IMR-90 (cell line): ENCODE results near the gene MOXD1.

Experiments
- CTCF ChIP-seq: conservative IDR thresholded peaks from 2 replicates; pipeline ENCODE4 v1.5.1; 2012; ENCODE audit warnings: mild to moderate bottlenecking, low read depth, low read length, improper control_type of control experiment
- MXI1 ChIP-seq: IDR thresholded peaks from 2 replicates; pipeline ENCODE4 v1.6.1; 2012; ENCODE audit warnings: low read depth, mild to moderate bottlenecking, low read length, moderate library complexity, borderline replicate concordance
- NFE2L2 ChIP-seq: fragments of 150-350 bp; IDR thresholded peaks from 2 replicates; pipeline ENCODE4 v1.6.1; 2016; ENCODE audit warnings: low read depth, mild to moderate bottlenecking, low read length
- POLR2A ChIP-seq: IDR thresholded peaks from 2 replicates; pipeline ENCODE4 v1.6.1; 2012; ENCODE audit warnings: mild to moderate bottlenecking, low read depth, low read length
- RAD21 ChIP-seq: IDR thresholded peaks from 2 replicates; pipeline ENCODE4 v1.6.1; 2012; ENCODE audit warnings: low read length, improper control_type of control experiment
- USF2 ChIP-seq: fragments of 150-350 bp; IDR thresholded peaks from 2 replicates; pipeline ENCODE4 v1.6.1; 2017; ENCODE audit warnings: mild to moderate bottlenecking, antibody characterized with exemption, low read length, low read depth

GRCh38 chr6:132268209-132268608, 133.1 kb downstream of the MOXD1 start:
- TF ChIP-seq CTCF (no peak), NFE2L2 (no peak), MXI1 (no peak), USF2 (no peak), POLR2A (no peak), RAD21 (no peak)
